ENCODE data around the gene OBI1.

Gene OBI1

DNA sequence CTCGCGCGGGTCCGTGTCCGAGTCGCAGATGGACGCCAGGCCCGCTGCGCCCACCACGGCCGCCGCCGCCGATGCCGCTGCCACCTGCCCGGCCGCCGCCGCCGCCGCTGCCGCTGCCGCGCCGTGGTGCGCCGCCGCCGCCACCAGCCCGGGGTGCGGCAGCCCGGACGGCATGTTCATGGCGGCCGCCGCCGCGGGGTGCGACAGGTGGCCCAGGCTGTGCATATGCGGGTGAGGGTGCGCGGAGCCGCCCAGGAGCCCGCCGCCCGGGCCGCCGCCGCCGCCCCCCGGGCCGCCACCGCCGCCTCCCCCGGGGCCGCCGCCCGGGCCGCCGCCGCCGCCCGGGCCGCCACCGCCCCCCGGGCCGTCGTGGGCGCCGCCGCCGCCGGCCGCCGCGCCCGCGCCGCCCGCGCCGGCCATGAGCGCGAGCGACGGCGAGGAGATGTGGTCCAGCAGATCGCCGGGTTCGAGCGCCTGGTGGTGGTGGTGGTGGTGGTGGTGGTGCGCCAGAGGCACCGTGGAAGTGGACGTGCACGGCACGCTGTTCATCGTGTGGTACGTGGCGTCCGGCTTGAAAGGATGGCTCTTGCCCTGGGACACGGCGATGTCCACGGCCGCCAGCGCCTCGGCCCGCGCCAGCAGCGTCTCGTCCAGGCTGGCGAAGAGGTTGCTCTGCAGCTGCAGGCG is 56.9 kb downstream of the OBI1 start:
- DNase-seq = no peak

DNA sequence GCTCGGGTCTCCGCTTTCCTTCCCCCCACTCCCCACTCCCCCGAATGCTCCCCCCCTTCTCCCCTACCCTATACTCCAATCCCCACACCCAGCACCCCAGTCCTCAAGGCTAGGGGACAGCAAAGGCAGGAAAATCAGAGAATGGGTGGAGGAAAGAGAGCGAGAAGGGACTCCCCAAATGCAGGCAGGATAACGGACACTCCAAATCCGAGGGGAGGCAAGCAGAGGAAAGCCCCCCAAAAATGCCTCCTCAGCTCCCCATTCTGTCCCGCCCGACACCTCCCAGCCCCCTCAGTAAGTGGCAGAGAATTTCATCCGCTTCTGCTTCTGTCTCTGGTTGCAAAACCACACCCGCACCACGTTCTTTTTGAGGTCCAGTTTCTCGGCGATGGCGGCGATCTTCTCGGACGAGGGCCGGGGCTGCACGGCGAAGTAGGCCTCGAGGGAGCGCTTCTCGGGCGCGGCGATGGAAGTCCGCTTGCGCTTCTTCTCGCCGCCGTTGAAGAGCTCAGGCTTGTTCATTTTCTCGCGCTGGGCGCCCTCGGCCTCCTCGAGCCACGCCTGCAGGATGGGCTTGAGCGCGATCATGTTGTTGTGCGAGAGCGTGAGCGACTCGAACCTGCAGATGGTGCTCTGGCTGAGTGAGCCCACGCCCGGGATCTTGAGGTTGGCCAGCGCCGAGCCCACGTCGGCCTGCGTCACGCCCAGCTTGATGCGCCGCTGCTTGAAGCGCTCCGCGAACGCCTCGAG is 57.7 kb downstream of the OBI1 start:
- DNase-seq = no peak

DNA sequence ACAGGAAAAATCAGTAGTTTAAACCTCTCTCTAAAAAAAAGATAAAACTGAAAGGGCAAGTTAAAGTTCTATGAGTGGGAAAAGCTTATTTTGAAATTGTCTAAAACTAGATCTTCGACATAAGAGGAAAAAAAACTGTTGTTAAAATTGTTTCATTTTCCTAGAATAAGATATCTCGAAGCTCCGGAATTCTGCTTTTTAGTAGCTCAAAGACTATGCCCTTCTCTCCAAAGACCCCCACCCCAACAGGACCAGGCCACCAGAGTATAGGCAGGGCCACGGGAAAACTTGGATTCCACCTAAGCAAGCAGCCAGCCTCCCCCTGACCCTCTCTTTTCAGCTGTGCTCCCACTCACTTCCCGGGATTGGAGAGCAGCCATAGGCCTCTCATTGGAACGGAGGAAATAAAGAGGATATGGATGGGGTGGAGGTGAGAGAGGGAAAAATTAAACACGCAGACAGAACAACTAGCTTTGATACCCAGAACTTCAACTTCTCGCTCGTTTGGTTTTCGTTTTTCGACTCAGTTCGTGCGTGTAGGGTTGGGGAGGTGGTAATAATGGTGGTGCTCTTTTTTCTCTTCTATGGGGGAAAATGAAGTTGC is 58.6 kb downstream of the OBI1 start:
- DNase-seq = no peak

DNA sequence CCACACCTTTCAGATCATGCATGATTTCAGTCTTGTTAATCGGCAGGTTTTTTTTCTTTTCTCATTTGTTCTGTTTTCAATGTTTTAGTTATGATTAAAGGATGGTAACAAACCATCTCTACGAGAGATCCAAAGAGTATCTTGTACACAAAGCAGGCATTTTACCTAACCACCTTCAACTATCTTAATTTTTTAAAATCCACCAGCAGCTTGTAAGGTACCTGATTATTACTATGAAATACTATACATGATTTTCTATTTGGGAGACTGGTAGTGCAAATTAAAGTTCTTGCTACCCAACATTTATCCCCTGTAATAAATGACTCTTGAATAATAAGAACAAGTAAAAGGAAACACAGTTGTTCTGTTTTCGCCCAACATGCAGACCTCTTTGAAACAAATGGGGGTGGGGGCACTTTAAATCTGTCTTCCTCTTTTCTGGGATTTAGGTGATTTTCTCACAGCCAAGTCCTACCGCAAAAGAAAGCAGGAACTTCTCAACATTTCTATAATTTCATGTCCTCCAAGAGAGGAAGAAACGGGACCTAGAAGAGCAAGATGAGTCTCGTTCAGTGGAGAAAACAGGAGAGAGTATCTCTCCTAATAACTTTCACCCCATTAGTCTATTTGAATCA is 59.2 kb downstream of the OBI1 start:
- no peak for DNase-seq

DNA sequence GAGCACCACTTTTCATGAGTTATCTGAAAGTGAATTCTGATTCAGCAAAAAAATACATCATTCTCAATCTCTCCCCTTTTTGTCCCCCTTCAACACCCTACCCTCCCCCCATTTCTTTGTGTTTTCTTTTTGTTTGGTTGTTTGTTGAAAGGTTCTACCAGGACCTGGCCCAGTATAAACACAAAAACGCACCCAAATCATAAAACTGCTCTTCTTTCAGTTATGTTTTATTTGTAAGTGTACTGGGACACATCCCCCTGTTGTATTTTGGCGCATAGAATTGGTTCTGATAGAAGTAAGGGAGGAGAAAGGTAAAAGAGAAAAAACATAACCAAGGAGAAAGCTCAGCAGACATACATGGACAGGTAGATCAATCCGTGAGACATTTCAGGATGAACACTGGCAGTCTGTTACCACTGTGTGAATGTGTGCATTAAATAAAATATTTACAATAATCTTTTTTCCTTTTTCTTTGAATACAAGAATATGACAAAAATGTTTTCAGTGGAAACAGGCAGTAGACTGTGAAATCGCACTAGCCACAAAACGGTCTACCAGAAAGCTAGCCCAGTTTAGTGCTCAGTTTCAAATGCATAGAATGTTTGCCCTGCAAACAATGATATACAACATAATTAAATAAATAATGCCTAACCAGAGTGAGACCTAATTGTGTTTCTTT is 59.9 kb downstream of the OBI1 start:
- DNase-seq = no peak

DNA sequence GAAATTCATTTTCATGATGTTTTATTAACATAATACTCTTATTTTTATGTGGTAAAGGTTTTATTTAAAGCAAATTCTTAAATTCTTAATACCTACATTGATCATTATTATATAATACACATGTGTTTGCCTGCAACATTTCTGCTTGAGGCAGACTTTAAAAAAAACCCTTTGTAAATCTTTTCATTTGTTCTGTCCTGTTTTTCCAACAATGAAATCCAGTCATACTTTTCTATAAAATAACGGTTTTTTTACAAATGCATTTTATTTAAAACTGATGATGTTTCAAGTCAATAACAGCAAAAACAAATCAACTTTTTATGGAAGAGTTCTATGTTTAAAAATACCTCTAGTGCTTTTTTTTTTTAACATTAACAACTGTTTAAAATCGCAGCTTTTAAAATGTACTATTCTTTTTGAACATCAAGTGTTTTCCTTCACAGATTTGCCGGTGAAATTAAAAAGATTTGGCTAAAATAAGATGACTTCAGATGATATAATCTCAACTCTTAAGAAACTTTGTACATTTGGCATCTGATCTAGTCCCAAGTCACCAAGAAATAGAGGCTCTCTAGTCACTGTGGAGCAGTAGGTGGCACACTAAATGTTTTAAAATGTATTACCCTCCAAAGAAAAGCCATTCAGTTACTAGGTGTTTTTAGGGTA is 60.7 kb downstream of the OBI1 start:
- DNase-seq = no peak

DNA sequence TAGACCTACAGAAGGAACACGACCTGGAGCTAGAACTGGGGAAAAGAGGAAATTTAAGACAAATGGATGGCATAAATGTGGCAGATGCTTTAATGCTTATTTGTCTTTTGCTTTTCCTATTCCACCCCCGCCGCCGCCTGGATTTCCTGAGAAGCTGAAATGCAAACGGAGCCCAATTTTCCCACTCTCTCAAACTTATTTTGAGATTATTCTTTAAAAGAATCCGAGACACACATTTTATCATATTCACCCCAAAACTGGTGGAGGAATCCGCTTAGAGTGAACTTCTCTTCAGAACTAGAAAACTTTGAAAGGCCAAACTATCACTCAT is 61.4 kb downstream of the OBI1 start:
- DNase-seq = no peak

DNA sequence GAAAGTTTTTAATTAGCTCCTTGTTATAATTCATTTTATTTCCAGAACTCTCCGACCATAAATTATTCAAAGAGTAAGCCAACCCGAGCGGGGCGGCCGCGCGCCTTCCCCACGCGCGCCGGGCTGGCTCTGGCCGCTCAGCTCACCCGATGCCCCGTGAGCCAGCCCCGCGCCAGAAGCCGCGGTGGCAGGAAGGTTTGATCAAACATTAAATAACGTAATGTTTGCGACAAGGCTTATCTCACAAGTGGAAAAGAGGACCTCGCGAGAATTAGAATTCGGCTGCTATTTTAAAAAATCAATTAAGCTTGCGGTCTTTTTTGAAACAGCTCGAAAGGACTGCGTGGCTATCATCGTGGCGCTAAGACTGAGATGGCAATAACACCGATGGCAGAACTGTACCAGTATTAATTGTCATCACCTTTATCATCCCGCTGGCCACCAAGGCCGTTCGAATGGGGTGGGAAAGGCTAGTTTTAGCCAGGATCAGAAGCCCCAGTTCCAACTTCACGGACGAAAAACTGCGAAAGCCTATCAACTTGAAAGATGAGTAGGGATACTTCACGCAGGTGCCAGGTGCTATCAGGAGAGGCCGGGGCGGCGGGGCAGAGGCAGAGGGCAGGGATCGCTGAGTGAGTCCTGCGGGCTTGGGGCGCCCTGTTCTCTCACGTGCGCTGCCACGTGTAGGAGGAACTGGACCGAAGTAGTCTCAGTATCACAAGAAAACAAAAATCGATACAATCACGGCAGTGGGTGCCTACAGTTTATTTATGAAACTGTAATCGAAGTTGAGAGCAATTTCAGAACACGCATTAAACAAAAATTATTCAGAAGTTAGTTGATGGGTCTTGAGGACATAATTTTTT is 62.0 kb downstream of the OBI1 start:
- DNase-seq = no peak

DNA sequence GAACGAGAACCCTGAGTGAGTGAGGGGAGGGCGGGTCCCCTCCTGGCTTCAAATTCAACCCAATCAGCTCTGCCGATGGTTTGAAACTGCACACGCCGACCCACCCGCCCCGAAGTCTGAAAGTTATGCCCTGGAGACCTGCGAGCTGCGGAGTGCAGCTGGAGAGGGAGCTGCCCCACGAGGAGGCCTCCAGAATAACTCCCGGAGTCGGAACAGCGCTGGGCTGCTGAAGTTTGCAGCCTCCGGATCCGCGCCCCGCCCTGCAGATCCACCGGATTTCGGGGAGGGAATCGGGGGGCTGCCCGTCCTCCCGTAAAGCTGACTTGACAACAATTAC is 62.6 kb downstream of the OBI1 start:
- no peak for DNase-seq

DNA sequence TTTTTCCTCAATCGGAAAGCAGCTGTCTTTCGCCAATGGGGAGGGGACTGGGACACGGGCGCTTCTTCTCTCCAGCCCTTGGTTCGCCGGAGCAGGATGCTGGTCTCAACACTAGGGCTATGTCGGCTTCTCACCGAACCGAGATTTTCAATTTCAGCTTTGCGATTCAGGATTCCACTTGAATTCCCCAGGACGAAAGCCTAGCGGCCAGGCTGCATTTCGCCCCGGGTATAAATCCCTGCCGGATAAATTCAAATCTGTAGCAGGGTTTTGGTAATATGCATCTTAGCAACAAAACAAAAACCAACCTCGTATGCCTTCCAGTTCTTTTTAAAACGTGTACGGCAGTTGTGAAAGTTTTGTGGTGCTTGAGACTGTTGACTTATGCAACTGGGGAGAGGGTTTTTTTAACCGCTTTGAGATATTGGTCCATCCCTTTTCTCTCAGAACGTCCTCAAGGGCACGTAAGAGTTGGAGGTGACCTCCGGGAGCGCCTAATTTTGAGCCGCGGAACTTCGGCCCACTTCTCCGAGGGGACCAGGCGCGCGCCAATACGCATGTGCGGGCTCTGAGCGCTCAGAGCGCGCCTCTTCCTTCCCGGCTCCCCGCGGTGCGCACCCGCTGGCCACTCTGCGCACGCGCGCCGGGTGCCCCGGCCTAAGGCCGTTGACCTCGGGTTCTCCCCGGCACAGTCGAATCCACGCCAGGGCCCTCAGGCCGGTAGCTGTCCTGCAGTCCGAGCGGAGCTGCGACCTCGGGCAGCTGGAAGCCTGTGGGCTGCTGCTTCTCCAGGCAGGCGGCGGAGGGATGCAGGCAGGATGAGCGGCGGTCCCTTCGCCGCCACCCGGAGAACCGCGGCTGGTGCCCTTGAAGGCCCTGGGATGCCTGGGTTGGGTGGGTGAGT is 63.2 kb downstream of the OBI1 start:
- no peak for DNase-seq

DNA sequence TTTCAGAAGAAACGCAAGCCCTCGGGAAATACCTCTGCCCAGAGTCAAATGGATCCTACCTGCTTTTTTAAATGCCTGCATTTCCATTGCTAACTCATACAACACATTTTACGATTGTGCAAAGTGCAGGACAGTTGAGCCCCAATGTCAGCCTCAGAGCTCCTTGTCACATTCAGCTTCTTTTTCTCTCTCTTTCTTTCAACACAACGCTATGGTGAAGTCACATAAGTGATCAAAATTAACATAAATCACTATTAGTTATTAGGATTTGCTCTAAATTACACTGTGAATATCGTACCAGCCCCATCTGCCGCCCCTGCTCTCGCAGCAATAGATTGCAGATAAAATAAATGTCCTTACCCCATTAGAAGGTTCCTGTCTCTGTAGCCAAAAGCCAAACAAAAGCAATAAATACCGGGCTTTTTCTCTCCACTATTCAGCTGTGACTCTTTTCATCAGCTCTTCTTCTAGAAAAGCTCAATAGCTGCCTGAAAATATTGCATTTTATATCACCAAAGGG is 64.4 kb downstream of the OBI1 start:
- DNase-seq = no peak

DNA sequence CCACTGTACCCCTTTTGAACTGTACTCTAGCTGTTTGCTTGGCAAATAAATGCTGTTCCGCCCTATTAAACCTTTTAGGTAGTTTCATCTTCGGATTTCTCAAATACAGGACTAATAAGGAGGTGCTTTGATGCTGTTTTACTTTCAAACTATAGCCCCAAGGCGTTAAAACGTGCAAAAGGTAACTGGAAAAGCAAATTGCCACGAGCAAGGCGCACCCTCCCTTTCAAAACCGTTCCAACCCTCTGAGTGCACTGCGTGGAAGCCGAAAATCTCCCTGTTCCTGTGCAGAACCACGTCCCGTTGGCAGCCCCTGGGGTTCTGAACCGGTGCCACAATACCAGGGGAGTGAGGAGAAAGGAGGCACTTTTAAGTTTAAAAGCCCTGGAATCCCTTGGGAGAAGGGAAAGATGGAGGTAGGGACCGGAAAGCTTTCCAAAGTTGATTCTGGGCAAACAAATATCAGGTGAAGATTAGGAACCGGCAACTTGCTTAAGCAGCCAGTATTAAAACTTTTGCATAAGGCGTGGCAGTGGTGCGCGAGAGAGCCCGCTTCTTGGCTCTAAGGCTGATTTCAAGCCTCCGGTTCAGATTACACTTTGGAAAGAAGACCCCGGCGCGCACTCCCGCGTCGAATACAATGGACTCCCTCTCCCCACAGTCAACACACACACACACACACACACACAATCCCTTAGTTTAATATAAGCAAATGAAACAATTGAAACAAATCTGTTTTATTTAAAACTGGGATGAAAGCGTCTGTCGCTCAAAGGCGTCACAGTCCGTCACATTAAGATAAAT is 65.1 kb downstream of the OBI1 start:
- no peak for DNase-seq

DNA sequence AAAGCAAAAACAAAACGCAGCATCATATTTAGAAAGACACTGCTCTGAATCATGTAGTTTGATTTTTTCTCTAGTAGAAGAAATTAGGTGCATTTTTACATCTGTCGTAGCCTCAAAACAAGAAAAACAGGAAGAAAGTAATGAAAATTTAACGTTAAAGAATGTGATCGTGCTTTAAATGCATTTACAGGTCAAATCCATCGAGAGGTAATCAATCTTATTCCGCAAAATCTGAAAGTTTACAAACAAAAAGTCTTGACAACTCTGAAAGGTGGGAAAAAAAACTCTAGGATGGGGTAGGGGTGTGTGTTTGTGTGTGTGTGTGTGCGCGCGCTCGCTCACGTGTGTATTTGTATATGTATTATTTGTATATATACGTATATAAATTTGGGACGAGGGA is 65.8 kb downstream of the OBI1 start:
- no peak for DNase-seq

DNA sequence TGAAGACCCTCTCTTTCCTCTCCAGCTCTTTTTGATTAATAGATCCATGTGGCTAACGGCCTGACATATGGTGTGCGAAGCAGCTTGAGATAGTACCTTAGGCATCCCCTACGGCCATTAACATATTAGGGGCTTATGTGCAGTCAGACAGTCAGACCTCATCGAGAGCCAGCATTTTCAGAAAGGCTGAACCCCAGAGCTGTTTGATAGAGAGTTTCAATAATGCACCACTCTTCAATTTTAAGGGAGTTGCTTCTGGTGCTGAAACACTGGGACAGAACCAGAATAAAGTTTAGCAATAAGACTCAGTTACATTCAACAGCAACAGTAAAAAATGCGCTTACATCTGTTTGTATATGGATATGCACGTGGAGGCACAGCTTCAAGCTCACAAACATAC is 66.4 kb downstream of the OBI1 start:
- DNase-seq = no peak

DNA sequence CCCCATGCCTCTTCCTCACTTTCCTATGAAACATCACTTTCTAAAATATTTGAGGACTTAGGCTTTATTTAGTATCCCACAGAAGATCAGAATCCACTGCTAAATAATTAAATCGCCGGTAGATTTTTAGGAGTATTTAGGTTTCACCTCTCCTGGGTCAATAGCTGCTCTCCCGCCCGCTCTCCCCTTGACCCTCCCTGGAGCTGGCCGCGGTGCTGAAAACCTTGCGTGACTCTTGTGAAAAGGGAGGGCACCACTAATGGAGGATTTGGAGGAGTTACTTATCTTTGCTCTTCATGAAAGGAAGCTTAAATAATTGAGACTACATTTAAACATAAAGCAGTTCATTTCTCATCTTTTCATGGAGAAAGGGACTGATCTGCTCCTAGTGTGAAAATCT is 69.7 kb downstream of the OBI1 start:
- no peak for DNase-seq

DNA sequence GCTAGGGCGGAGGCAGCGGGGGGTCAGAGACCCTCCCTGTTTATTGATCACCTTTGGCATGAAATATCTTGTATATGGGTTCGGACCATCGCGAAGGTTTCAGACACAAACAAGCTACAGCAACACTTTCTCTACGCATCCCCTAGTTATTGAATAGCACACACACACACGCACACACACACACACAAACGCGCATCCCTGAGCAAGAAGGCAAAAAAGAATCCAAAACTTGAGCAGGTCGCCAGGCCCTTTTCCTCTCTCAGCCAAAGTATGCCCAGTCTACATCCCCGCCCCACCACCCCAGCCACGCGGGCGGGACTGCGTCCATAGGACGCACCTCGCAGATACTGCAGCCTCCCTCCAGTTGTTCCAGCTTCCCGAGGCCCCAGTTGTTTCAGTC is 71.6 kb downstream of the OBI1 start:
- no peak for DNase-seq

DNA sequence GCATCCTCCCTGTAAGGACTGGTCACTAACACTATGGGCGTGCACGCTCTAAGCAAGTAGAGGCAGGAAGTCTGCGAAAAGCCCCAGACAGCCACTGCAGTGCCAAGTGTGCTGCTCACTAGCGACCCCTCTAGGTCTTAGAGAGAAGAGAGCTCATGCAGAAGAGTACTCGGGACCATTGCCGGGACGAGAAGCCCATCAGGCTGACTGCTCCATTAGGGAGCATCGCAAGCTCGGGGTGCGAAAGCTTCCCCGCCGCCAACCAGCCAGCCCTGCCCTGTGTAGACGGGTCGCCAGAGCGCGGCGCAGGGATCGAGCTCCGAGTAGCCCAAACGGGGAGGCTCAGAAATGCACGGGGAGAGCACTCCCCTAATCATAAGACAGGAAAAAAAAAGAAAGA is 72.2 kb downstream of the OBI1 start:
- no peak for DNase-seq

DNA sequence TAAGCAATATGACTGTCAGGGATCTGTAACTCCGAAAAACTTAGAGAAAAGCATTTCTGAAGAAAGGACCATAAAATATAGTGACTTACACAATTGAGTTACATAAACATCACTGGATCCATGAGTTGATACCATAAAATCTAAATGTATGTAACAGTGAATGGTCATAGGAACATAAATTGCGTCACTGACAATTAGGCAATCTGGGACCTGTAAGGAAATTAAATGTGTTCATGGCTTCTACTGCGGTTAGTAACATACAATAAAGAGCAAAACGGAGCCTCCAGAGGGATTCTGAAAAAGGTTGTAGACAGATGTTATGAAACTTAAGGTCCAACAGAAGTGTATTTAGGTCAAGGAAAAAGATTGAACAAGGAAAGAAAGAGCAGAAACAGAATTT is 82.7 kb downstream of the OBI1 start:
- DNase-seq = no peak

DNA sequence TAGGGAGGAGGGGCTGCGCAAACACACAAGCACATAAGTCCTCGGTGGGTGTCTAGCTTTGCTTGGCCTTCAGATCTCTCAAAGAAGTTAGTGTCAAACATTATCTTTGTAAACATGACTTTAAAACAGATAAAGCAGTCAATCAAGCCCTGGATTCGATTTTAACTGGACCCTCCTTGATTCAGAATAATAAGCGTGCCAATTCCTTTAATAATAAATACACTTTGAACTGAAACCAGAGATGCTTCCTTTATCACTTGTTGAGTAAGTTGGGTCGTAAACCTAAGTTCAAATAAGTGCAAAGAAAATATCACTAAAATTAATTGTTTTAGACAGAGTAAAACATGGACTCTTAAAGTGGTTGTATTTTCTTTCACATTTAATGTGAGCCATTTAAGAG is 86.5 kb downstream of the OBI1 start:
- DNase-seq = no peak

DNA sequence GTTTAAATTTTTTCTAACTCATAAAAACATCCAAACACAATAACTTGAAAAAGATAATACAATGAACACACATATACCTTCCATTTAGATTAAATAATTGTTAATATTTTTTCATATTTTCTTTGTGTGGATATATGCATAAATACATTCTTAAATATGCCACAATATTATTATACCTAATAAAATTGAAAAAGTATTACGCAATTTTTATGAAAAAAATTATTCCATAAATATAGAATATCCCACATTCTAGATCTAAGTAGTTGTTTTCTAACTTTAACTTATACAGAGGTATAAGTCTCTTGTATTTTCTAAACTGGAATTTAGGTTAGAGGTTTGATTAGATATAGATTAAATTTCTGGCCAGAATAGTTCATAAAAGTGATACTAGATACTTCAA is 89.9 kb downstream of the OBI1 start:
- DNase-seq = no peak

Data from activated CD4-positive, CD25-positive, alpha-beta regulatory T cell treated with anti-CD3 and anti-CD28 coated beads, Interleukin-2, amount 50 U/mL, for 72 hours (primary cell).